B cell (primary cell): ENCODE results near the gene FAM240B.

Experiments used
- CTCF ChIP-seq: fragments of 200-600 bp; IDR thresholded peaks from one replicate; pipeline ENCODE4 v1.8.0; 2022; ENCODE audit warnings: antibody characterized with exemption, mild to moderate bottlenecking
- EZH2 ChIP-seq: IDR thresholded peaks from 2 replicates; pipeline ENCODE4 v1.6.1; 2012; ENCODE audit warnings: borderline replicate concordance, low read depth, mild to moderate bottlenecking, moderate library complexity, low read length; ENCODE audit not compliant: insufficient read depth, poor library complexity, severe bottlenecking

GRCh38 chr9:38720083-38720745 is at the start of gene FAM240B:
- TF ChIP-seq CTCF: no peak
- no peak for TF ChIP-seq EZH2
